HG02798 (cell line): ENCODE measurements around the gene C15orf39.
"Not testable (repeated sequence)": the region's sequence is repeated elsewhere in the genome, so short reads cannot be mapped to it uniquely, and the experiment has no call there.

Experiments used
- ATAC-seq: cut with Tn5 transposase; IDR thresholded peaks from one replicate; pipeline ENCODE4 v1.9.1; 2021; ENCODE audit warnings: mild to moderate bottlenecking; ENCODE audit not compliant: unreplicated experiment, poor library complexity

The C15orf39 gene

DNA sequence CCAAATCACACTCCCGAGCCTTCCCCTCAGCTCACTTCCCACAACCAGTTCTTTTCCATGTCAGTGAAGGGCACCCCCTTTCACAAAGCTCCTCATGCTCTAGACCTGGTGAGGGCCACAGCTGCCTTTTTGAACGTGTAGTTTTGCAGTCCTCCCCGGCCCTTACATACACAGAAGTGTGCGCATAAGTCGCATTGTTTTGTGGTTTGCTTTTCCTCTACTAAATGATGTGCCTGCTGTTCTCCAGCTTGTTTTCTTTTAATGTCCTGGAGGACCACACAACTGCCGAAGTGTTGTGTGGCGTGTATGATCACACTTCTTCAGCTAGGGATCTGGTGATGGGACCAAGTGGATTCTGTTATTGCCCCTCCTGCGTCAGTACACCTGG, 7.6 kb downstream of the C15orf39 start:
- no peak for ATAC-seq

DNA sequence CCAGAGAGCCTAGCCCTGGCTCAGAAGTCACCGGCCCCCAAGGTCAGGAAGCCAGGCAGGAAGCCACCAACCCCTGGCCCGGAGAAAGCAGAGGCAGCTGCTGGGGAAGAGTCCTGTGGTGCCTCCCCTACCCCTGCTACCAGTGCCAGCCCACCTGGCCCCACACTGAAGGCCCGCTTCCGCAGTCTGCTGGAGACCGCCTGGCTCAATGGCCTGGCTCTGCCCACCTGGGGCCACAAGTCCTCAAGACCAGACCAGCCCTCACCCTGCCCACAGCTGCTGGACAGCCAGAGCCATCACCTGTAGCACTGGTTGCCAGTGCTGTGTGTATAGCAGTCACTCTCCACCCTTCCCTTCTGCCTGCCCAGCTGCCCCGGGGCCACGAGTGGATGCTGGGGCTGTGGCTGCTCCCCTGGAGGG, 9.1 kb downstream of the C15orf39 start:
- ATAC-seq: no peak

DNA sequence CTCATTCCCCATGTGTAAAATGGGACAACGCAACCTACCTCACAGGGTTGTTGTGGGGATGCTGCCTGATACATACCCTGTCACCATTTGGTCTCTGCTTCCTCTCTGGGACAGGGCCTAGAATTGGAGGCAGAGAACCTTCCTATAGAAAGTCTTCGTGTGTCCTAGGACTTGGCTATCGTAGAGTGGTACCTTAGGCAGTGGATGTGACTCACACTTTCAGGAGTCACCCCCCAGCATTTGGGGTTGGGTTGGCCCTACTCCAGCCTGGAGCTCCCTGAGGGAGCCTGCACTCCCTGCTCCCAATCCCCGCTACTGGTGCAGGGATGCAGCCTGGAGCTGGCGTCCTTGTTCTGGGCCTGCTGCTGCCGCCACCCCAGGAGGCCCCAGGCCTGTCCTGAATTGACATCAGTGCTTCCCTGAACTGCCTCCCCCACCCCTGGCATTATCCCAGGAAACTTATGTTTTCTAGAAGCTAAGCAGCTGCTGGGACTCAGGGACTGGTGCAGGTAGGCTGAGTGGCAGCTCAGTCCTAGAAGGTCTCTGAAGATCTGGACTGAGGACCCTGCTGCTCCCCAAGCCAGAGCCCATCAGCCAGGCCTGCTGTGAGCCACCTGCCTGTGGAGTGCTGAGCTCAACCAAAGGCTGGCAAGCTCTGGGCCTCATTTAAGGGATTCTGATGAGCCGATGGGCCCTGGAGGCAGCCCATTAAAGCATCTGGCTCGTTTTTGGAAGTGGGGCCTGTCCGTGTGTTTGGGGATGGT, 9.9 kb downstream of the C15orf39 start:
- no peak for ATAC-seq

DNA sequence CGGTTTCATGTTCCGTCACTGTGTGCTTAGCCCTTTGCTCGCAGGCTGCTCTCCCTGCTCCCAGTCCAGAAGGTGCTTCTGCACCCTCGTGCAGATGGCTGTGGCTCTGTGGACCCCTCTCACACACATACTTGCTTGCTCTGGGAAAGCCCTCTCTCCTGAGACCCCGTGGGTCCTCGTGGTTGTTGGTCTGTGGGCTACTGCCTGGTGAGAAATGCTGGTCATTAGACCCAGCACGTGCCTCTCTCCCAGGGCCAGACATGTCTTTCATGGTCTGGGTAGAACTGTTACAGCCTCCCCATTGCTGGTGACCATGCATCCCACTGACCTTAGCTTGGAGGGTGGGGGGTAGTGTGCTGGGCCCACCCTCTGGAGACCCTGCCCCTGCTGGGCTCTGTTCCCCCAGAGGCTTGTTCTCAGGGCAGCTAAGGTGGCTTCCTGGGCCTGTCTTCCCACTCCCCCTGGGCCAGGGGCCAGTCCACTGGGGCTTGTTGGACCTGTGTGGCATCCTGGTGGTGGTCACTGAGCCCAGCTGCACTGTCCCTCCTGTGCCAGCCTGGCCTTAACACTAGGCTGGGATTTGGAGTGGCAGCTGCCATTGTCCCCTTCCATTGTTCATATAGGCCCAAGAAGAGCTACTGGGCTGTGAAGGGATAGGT, 10.6 kb downstream of the C15orf39 start:
- no peak for ATAC-seq

DNA sequence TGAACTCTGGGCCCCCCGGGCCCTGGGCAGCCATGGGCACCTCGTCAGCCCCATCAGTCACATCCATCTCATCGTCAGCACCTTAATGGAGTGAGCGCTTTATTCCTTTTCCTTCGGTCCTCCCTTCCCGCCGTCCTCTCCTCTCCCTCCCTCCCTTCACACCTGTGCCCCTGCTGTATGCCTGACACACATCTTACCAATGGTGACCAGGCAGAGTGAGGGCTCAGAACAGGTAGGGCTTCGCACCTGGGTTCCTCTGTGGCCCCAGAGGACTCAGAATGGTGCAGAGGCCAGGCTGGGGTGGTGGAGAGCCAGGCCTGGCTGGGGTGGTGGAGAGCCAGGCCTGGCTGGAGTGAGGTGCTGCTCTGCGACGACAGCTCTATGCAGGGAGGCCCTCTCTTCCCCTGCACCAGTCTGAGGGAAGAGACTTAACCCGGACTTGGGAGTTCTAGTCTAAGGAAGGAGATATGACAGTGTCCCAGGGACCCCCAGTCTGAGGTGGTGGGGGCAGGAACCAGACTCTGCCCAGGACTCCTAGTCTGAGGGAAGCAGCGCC, 11.6 kb downstream of the C15orf39 start:
- no peak for ATAC-seq

DNA sequence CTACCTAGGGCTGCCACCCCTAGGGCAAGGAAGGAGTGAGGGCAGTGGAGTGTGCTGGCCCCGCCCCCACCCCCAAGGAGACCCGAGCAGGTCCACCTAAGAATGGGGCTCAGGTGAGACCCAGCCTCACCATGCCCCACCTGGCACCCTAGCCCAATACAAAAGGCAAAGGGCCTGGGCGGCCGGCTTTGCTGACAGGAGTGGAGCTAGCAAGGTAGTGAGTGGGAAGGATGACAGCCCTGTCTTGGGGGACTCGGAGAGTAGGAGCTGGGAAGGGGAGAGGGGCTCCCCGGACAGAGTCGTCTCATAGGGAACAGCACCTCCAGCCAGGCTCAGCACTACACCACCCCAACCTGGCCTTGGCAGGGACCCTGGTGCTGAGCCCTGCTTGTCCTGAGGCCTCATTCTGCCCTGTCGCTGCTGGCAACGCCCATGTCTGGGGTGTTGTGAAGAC, 12.1 kb downstream of the C15orf39 start:
- no peak for ATAC-seq

DNA sequence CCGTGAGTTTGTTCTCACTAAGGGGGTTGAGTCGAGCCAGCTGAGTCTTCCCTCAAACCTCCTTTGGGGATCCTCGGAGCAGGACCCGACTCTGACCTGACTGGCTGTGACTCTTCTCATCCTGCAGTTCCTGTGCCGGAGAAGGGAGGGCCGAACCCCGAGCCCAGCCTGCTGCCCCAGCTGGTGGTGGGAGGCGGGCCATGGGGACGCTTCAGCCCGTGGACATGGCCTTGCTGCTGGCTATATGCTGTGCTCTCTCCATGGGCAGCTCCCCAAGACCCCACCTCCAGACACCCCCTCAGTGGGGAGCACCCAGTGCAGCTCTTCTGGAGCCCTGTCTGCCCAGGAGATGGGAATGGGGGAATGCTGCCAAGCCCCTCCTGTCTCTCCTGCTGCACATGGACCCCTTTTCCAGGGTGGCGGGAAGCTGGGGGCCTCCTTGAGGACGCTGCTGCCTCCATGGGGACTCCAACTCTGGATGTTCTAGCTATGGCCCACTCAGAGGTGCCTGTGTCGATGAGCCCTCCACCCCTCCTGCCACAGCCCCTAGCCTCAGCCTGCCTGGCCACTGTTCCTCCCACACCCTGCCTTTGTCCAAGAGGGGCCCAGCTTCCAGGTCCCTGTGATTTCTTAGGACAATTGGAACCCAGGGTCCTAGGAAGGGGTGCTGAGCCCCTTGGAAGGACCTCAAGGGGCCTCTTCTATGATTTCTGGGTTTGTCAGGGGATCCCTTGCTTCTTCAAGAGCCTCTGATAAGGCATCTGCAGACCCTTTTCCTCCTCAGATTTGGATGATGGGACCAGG, 12.8 kb downstream of the C15orf39 start:
- no peak for ATAC-seq

DNA sequence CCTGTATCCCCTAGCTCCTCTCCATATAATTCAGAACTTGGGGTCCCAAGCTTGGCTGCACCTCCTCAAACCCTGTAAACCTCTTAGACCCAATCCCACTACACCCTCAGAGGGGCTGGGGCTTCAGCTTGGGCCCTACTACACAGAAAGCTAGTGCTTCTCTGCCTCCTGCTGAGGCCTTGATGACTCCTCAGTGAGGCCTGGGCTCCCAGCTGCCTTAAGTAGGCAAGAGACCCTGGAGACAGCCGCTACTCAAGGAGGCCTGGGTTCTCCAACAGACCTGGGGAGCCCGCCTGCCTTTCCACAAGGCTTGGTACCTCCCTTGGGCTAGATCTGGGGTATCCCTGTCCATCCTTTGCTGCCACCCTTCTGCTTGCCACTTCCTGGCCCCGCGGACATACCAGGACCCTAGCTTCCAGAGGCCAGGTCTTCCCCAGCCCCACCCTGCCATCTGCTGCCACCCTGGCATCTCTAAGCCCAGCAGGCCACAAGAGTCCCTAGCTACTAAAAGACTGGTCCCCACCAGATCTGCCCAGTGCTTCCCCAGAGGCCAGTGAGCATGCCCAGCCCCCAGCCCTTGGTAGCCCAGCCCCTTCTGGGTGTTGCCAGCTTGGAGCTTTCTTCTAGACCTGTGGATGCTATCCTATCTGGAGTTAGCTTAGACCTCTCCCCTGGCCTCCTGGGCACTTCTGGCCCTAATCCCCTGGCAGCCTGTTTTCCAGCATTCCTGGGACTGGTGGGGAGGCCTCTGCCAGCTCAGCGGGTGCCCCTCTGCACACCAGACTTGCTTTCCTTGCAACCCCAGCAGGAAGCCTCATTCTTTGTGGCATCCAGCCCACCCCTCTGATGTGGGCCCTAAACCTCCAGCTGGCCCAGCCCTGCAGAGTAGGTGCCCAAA, 13.7 kb downstream of the C15orf39 start:
- ATAC-seq: no peak

DNA sequence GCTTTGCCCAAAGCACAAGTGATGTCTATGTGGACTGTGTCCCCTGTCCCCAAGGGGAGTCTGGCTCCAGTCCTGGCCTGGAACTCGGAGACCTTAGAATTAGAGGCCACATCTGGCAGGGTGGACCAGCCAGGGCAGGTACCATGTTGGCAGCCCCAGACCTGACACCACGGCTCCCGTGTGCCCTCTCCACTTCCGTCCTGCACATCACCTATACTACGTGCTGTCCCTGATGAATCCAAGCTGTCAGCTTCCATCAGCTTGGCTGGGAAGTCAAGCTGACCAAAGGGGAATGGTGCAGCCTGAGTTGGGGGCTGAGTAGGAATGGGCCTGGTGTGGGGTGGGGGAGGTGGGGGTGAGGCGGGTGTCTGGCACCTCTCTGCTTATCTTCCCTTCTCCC, 15.3 kb downstream of the C15orf39 start:
- ATAC-seq: no peak

DNA sequence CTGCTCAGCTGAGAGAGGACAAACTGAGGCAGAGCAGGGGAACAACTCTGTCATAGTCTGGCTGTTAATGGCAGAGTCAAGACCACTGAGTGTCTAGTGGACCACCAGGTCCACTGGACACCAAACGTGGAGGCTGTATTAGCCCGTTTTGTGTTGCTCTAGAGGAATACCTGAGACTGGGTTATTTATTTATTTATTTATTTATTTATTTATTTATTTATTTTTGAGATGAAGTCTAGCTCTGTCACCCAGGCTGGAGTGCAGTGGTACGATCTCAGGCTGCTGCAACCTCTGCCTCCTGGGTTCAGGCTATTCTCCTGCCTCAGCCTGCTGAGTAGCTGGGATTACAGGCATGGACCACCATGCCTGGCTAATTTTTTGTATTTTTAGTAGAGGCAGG, 15.9 kb downstream of the C15orf39 start:
- ATAC-seq: not testable (repeated sequence)

DNA sequence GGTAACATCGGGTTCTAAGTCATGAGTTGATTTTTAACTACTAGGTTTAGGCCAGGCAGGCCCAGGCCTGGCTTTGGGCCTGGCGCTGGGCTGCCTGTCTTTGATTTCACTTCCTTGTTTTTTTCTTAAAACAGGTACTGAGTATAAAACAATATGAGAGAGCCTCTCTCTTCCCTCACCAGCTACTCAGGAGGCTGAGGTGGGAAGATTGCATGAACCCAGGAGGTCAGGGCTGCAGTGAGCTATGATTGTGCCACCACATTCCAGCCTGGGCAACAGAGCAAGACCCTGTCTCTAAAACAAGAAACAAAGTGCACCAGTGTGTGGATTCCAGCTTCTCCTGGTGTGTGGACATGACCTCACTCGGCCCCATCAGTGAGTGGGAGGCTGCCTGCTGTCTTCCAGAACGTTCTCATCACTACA, 17.8 kb downstream of the C15orf39 start:
- not testable (repeated sequence) for ATAC-seq

DNA sequence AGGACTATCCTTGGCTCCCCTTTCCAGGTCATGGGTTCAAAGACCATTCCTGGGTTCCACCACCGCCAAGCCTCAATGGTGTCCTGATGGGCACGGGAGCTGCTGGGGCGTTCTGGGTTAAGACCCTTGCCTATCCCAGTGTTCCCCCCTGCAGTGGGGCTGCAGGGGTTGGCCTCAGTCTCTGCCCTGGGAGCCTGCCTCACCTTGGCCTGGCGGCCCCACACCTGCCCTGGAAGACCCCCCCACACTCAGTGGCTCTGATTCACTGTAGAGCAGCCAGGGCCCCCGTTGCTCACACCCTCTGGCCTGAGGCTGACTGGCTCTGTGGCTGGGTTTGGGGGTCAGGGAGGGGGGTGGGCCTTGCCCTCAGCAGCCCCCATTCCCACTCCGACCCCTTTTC, 22.0 kb downstream of the C15orf39 start:
- ATAC-seq: no peak

DNA sequence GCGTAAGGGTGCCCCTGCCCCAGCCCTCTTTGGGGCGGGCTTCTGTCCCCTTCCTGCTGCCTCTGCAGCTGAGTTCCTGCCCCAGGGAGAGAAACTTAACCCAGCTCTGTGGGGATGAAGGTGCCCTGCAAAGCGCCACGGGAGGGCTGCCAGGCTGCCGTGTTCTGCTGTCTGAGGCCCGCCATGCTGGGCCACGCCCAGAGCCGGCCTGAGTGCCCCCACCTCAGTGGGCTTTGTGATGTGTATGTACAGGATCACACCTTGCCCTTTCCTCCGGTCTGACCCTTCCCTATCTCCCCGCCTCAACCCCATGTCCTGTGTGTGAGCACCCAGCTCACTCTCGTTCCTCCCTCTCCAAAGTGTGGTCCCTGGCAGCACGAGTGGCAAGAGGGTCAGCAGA, 22.6 kb downstream of the C15orf39 start:
- no peak for ATAC-seq

DNA sequence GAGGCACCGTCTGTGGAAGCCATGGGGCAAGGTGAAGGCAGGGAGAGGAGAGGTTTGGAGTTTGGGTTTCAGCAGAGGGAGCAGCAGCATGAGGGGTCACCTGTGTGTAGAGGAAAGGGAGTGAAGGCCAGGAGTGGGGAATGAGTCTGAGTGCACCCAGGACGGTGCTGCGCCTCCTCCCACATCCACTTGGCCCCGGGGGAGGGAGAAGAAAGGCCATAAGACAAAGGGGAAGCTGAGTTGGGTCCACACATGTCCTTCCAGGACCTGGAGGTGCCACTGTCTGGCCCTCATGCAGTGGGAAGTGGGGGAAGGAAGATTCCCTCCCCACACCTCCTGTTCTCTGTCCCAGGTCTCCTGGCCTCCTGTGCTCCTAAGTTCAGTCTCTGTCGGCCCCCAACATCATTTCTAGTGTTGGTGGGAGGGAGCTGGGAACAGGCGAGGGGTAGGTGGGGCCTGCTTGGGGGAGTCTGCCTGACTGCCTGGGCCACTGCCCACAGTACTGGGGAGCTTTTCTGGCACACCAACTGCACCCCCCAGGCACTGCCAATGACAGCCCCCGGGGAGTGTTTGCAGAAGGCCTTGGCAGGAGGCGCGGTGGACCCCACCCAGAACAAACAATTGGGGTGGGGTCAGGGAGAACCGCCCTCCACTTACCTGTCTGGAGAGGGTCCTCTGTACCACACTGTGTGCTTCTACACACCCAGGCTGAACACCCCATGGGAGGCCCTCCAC, 23.6 kb downstream of the C15orf39 start:
- ATAC-seq: not testable (repeated sequence)

DNA sequence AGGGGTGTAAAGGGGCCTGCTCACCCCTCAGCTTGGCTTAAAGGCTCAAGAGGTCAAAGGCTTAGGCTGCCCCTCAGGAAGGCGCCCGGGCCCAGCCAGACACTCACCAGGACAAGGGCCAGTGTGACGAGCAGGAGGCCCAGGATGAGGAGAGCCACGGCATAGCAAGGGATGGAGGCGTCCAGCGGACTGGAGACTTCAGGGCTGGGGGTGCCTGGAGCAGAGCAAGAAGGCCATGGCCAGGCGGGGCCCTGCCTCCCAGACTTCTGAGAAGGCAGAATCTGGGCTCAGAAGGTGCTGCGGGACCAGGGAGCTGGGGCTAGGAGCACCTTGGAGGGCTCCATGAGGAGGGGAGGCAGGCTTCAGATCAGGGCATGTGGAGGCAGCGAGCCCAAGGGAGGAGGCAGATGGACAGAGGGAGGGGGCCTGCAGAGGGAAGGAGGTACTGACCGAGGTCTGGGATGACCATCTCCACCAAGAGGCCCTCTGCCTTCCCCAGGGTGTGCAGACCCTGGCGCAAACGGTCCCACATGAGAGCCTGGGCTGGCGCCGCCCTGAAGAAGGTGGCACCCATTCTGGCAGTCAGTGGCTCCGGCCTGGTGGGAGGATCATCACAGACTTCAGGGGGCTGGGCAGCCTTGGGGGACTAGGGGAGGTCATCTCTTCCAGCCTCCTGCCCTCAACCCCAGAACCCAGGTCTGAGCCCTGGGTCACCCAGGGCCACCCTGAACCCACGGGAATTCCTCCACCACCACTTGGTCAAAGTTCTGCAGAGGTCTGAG, 24.5 kb downstream of the C15orf39 start:
- no peak for ATAC-seq

DNA sequence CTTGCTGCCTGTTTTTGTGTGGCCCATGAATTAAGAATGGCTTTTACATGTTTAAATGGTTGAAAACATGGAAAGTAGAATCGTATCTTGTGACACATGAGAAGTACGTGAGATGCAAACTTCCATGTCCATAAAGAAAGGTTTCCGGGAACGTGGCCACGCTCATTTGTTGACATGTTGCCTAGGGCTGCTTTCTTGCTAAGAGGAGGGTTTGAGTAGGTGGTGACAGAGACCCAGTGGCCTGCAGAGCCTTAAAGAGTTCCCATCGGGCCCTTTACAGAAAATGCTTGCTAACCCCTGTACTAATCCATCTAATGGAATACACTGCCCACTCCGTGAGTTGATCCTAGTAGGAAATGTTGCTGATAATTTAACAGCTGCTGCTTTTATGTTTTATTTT, 25.4 kb downstream of the C15orf39 start:
- ATAC-seq: not testable (repeated sequence)

DNA sequence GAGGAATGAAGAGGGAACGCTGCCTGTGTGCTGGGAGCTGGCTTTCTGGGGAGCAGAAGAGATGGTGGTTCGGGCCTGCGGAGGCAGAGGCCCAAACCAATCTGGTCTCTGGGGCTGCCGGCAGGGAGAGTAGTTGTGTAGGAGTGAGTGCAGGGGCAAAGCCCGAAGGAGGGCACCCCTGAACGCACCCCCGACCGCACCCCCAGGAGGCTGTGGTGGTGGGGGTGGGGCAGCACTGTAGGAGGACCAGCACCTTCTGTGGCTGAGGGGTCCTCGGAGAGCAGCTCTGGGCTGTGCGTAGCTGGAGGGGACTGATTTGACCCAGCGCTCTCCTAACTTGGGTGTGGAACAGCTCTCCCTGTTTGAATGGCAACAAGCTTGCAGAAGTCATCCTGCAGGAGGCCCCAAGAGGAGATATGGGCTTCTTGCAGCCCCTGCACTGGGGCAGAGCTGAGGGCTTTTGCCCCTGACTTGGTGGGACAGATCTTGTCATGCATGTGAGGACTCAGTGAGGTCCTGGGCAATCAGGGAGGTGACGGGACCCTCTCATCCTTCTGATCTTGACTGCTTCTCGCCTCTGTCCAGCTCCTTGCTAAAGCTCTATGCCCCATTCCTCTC, 26.1 kb downstream of the C15orf39 start:
- no peak for ATAC-seq

DNA sequence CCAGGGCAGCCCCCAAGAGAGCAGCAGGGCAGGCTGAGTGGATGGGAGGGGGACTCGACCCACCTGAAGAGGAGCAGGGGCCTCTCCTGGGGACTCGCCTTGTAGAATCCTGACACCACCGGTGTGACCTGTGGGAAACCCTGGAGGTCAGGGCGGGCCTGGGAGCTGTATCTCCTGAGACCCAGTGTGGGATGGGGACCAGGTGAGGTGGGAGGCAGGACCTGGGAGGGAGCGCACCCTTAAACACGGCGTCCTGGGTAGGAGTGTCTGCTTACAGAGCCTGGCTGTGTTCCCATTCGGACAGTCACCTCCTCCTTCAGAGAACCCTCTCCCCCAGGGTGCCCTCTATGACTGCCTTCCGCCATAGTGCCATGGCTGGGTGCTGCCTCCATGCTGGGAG, 27.1 kb downstream of the C15orf39 start:
- ATAC-seq: no peak
